HCT116 (cell line): ENCODE results near the gene PRCD.

Experiments used
- POLR2A ChIP-seq: IDR thresholded peaks from 2 replicates; pipeline ENCODE4 v1.7.0; 2011; ENCODE audit warnings: borderline replicate concordance; ENCODE audit not compliant: insufficient read depth, insufficient read length; ENCODE audit errors: extremely low read depth
- SIN3A ChIP-seq: IDR thresholded peaks from 2 replicates; pipeline ENCODE4 v1.6.1; 2012; ENCODE audit warnings: low read depth
- SP1 ChIP-seq: IDR thresholded peaks from 2 replicates; pipeline ENCODE4 v1.6.1; 2012; ENCODE audit warnings: low read depth
- TF ChIP-seq, protein P1 (sequence below), 3 experiments: fragments of 200-600 bp in 1 of 3; sonication (generic) in 1 of 3; IDR thresholded peaks in 2 of 3; conservative IDR thresholded peaks in 1 of 3; 2 replicates each; pipeline ENCODE4 v1.5.1; 2012 to 2017; ENCODE audit warnings: low read depth in 2 of 3, low read length in 2 of 3, antibody characterized with exemption in 1 of 3, borderline replicate concordance in 1 of 3, control low read depth in 1 of 3, mild to moderate bottlenecking in 1 of 3, mixed read lengths in 1 of 3, mixed run types in 1 of 3, moderate library complexity in 1 of 3; ENCODE audit not compliant: insufficient read depth in 1 of 3
- TF ChIP-seq, protein P2 (sequence below): IDR thresholded peaks from 2 replicates; pipeline ENCODE4 v1.6.1; 2012; ENCODE audit warnings: low read depth

DNA sequence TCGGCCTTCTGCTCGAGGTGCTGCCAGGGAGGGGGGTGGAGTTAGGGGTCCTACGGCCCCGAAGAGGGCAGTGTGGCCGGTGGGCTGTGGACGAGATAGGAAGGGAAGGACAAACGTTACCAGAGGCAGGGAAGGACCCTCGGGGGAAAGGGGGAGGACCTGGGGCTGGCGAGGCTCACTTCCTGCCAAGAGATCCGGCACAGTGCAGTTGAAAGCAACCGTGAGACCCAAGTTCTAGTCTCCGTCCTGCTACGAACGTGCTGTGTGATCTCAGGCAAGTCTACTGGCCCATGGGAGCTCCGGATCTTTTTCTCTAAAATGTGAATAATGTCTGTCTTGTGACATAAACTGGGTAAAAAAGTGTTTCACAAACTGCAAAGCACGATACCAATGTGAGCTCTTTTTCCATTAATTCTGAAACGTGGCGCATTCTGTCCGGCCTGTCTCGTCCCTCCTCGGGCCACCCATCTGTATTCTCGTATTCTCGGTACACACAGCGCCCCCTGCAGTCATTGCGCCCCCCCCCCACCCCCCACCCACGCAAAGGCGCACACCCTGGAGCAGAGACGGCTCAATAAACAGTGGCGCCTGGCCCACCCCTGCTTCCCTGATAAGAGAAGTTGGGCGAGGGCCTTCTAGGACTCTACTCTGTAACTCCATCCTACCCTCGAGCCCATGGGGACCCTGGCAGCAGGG is 11.2 kb upstream of the PRCD start:
- TF ChIP-seq, protein P1, sequence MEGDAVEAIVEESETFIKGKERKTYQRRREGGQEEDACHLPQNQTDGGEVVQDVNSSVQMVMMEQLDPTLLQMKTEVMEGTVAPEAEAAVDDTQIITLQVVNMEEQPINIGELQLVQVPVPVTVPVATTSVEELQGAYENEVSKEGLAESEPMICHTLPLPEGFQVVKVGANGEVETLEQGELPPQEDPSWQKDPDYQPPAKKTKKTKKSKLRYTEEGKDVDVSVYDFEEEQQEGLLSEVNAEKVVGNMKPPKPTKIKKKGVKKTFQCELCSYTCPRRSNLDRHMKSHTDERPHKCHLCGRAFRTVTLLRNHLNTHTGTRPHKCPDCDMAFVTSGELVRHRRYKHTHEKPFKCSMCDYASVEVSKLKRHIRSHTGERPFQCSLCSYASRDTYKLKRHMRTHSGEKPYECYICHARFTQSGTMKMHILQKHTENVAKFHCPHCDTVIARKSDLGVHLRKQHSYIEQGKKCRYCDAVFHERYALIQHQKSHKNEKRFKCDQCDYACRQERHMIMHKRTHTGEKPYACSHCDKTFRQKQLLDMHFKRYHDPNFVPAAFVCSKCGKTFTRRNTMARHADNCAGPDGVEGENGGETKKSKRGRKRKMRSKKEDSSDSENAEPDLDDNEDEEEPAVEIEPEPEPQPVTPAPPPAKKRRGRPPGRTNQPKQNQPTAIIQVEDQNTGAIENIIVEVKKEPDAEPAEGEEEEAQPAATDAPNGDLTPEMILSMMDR (IDR thresholded peaks at IDR 0.05 in 2 of 3, conservative IDR thresholded peaks at IDR 0.05 in 1 of 3; ENCODE audit: borderline replicate concordance in 1 of 3, insufficient read depth in 1 of 3, low read depth in 2 of 3, low read length in 2 of 3): peak in 2 of 3 experiments; percentile 17 to 47; a peak in 3 of 6 replicates
- TF ChIP-seq POLR2A: no peak
- no peak for TF ChIP-seq SP1
- TF ChIP-seq, protein P2, sequence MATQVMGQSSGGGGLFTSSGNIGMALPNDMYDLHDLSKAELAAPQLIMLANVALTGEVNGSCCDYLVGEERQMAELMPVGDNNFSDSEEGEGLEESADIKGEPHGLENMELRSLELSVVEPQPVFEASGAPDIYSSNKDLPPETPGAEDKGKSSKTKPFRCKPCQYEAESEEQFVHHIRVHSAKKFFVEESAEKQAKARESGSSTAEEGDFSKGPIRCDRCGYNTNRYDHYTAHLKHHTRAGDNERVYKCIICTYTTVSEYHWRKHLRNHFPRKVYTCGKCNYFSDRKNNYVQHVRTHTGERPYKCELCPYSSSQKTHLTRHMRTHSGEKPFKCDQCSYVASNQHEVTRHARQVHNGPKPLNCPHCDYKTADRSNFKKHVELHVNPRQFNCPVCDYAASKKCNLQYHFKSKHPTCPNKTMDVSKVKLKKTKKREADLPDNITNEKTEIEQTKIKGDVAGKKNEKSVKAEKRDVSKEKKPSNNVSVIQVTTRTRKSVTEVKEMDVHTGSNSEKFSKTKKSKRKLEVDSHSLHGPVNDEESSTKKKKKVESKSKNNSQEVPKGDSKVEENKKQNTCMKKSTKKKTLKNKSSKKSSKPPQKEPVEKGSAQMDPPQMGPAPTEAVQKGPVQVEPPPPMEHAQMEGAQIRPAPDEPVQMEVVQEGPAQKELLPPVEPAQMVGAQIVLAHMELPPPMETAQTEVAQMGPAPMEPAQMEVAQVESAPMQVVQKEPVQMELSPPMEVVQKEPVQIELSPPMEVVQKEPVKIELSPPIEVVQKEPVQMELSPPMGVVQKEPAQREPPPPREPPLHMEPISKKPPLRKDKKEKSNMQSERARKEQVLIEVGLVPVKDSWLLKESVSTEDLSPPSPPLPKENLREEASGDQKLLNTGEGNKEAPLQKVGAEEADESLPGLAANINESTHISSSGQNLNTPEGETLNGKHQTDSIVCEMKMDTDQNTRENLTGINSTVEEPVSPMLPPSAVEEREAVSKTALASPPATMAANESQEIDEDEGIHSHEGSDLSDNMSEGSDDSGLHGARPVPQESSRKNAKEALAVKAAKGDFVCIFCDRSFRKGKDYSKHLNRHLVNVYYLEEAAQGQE: no peak
- no peak for TF ChIP-seq SIN3A
